Right lobe of liver (tissue), 4 donors: ENCODE data around the gene MPIG6B.

Experiments
- CTCF ChIP-seq, 4 donors: fragments of 200-600 bp in 3 of 4; fragments of 450-650 bp in 1 of 4; IDR thresholded peaks; one replicate each; pipeline versions ENCODE4 v1.5.1 to v1.8.0; 2016 to 2022; ENCODE audit warnings: antibody characterized with exemption in 4 of 4, mild to moderate bottlenecking in 2 of 4
- POLR2A ChIP-seq: fragments of 450-650 bp; IDR thresholded peaks from one replicate; pipeline ENCODE4 v1.6.1; 2017; ENCODE audit warnings: antibody characterized with exemption, mild to moderate bottlenecking
- donor health status: DM: no; HTN: no; CAD: no.
- donor health status: DM: no; HTN: no; CAD: no.
- donor health status: DM: no; HTN: yes; CAD: no.

- no peak for TF ChIP-seq POLR2A
- no peak for TF ChIP-seq CTCF (IDR thresholded peaks at IDR 0.05)
These were observed 32.7 kb upstream of the MPIG6B start for GRCh38 chr6:31690231-31691077.
